ENCODE data around the gene SNX25. TPM values are rescaled to one million over a fixed set of nuclear protein-coding genes. Genes with fewer than 3 reads are reported as not detected.

SNX25 gene
- total RNA-seq, 2 donors from 2014 or later = 13.3 to 30.6 TPM

DNA sequence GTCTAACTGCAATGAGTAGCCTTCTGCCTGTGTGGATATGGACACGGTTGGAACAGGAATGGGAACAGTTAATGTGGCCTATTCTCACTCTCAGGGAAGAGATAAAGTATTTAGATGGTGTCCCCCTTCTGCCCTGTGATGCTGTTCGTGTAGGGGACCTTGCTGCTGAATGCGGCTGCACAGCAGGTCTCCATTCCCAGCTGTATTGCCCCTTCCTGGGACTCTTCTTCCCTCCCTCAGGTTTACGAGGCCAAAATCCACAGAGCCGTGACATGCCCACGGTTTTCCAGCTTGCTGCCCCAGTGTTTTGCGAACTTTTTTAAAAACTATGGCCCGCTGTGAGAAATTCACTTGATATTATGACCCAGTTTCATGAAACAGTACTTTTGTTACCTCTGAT, 50.3 kb downstream of the SNX25 start:
- Histone ChIP-seq H3K9me3 (no peaks in the 10 kb centered on the region), H3K36me3 (no peaks in the 10 kb centered on the region), H3K4me1 (peaks cover 4% of the 10 kb centered on the region), H3K4me3 (no peak overlapping the region), H3K27ac (no peak overlapping the region), H3K27me3 (no peaks in the 10 kb centered on the region), H3K9ac (ENCODE audit: low read depth in 2 of 2, low read length in 2 of 2) (no peak overlapping the region)
- intact Hi-C loops (cut with DNase I) = no loop called here
- DNase-seq = no peak
- TF ChIP-seq, protein P1, sequence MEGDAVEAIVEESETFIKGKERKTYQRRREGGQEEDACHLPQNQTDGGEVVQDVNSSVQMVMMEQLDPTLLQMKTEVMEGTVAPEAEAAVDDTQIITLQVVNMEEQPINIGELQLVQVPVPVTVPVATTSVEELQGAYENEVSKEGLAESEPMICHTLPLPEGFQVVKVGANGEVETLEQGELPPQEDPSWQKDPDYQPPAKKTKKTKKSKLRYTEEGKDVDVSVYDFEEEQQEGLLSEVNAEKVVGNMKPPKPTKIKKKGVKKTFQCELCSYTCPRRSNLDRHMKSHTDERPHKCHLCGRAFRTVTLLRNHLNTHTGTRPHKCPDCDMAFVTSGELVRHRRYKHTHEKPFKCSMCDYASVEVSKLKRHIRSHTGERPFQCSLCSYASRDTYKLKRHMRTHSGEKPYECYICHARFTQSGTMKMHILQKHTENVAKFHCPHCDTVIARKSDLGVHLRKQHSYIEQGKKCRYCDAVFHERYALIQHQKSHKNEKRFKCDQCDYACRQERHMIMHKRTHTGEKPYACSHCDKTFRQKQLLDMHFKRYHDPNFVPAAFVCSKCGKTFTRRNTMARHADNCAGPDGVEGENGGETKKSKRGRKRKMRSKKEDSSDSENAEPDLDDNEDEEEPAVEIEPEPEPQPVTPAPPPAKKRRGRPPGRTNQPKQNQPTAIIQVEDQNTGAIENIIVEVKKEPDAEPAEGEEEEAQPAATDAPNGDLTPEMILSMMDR (IDR thresholded peaks at IDR 0.05) = no peak

DNA sequence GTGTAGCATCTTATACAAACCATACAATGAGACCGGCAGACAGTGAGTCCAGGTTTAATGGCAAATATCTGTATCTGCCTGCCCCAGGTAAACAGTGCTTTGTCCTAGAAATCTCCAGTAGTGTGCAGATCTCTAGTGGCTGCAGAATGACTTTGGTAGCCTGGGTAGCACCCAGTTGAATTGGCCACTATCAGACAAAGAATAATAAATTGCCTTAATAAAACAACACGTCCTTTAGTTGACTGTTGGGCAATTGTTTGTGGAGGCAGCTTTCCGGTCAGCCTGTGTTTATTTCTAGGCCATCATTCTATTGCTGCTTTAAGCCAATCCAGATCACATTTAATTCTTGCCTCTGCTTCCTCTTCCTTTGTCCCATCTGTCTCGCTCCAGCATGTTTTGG, 52.5 kb downstream of the SNX25 start:
- Histone ChIP-seq H3K4me3 (no peak overlapping the region), H3K36me3 (no peaks in the 10 kb centered on the region), H3K9me3 (no peaks in the 10 kb centered on the region), H3K27ac (no peak overlapping the region), H3K27me3 (no peaks in the 10 kb centered on the region), H3K4me1 (peaks cover 4% of the 10 kb centered on the region), H3K9ac (ENCODE audit: low read depth in 2 of 2, low read length in 2 of 2) (no peak overlapping the region)
- DNase-seq = no peak
- TF ChIP-seq, protein P1 (IDR thresholded peaks at IDR 0.05) = no peak
- intact Hi-C loops (cut with DNase I) = no loop called here

DNA sequence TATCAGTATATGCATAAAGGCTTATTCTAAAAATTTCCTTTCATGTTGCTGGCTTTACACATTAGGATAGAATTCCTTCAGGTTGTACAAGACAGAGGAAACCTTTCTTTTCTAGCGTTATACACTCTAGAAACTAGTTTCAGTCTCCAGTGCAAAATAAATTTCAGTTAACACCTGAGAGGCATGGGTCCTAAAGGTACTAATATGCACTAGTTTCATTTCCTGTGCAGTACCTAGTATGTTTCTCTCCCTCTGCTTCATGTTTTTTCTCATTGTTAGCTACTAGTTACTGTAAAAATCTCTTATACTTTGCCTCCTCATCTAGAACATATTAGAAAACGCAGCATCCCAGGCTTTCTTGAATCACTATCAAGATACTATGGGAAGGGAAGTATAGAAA, 54.0 kb downstream of the SNX25 start:
- DNase-seq = no peak
- intact Hi-C loops (cut with DNase I) = no loop called here
- no peak overlapping the region for H3K27ac ChIP-seq
- H3K9me3 ChIP-seq = no peaks in the 10 kb centered on the region
- H3K9ac ChIP-seq (ENCODE audit: low read depth in 2 of 2, low read length in 2 of 2) = no peak overlapping the region
- H3K27me3 ChIP-seq = no peaks in the 10 kb centered on the region
- H3K36me3 ChIP-seq = no peaks in the 10 kb centered on the region
- no peak overlapping the region for H3K4me3 ChIP-seq
- H3K4me1 ChIP-seq = peaks cover 1% of the 10 kb centered on the region
- TF ChIP-seq, protein P1 (IDR thresholded peaks at IDR 0.05) = no peak

DNA sequence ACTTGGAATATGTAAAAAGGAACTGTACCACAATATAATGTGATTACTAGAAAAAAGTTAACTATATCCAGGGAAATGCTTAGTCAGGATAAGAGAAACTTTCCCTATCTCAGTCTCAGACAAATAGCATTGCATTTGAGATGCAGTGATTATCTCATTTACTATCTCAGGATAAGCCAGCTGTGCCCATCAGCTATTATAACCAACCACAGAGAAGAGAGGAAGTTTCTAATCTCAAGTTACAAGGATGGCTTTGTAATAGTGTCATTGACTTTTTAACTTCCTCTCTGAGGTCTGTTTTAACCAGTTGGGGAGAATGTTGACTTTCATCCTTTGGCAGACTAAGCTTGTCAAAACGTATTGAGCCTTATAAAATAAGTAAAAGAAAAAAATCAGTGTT, 56.5 kb downstream of the SNX25 start:
- Histone ChIP-seq H3K4me3 (no peak overlapping the region), H3K36me3 (no peaks in the 10 kb centered on the region), H3K27me3 (no peaks in the 10 kb centered on the region), H3K4me1 (no peaks in the 10 kb centered on the region), H3K9ac (ENCODE audit: low read depth in 2 of 2, low read length in 2 of 2) (no peak overlapping the region), H3K9me3 (no peaks in the 10 kb centered on the region), H3K27ac (no peak overlapping the region)
- DNase-seq = no peak
- intact Hi-C loops (cut with DNase I) = no loop called here
- TF ChIP-seq, protein P1 (IDR thresholded peaks at IDR 0.05) = no peak

DNA sequence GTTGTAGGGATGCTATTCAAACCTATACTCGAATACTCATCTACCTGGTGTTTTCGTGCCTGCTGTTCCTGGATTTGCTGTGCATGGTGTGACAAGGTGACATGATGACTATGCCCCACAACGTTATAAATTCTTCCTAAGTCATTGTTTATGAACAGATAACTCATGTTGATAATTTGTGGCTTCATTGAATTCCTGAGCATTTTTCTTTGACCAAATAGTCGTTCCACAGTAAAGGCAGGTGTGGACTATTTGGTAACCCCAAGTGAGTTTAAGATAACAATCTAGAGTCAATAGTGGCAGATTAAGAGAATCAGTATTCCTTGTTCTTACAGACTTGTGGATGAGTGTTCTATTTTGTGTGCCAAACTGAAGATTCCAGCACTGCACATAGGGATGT, 59.9 kb downstream of the SNX25 start:
- no peak overlapping the region for H3K27ac ChIP-seq
- H3K4me3 ChIP-seq = no peak overlapping the region
- TF ChIP-seq, protein P1 (IDR thresholded peaks at IDR 0.05) = no peak
- H3K9me3 ChIP-seq = no peaks in the 10 kb centered on the region
- H3K4me1 ChIP-seq = no peaks in the 10 kb centered on the region
- DNase-seq = no peak
- H3K36me3 ChIP-seq = no peaks in the 10 kb centered on the region
- H3K9ac ChIP-seq (ENCODE audit: low read depth in 2 of 2, low read length in 2 of 2) = no peak overlapping the region
- intact Hi-C loops (cut with DNase I) = no loop called here
- H3K27me3 ChIP-seq = no peaks in the 10 kb centered on the region

DNA sequence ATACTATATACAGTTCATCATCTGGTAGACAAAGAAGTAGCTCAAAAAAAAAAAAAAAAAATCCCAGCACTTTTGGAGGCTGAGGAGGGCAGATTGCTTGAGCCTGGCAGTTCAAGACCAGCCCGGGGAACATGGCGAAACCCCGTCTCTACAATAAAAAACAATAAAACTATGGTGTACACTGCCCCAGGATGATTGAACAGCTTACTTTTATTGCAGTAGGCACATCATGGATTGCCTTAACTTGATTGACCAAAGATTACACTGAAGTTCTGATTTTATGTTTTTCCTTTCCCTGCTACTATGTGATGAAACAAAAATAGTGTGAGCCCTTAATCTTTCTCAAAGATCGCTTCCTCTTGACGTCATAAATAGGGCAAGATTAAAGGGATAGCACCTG, 60.6 kb downstream of the SNX25 start:
- TF ChIP-seq, protein P1 (IDR thresholded peaks at IDR 0.05) = no peak

More for the DNA sequence above, 60.6 kb downstream of the SNX25 start:
- H3K36me3 ChIP-seq = no peaks in the 10 kb centered on the region
- no peak overlapping the region for H3K9ac ChIP-seq (ENCODE audit: low read depth in 2 of 2, low read length in 2 of 2)
- H3K9me3 ChIP-seq = no peaks in the 10 kb centered on the region
- no peak overlapping the region for H3K27ac ChIP-seq
- H3K4me1 ChIP-seq = no peaks in the 10 kb centered on the region
- H3K27me3 ChIP-seq = no peaks in the 10 kb centered on the region
- intact Hi-C loops (cut with DNase I) = no loop called here
- H3K4me3 ChIP-seq = no peak overlapping the region
- DNase-seq = no peak

Data from colonic mucosa (tissue), 4 donors.